Astrocyte (in vitro differentiated cells and primary cell): ENCODE results near the gene CHML. TPM values are rescaled to one million over a fixed set of nuclear protein-coding genes. Genes with fewer than 3 reads are reported as not detected.
"Not testable (repeated sequence)": the region's sequence is repeated elsewhere in the genome, so short reads cannot be mapped to it uniquely, and the experiment has no call there.

ENCODE experiments used
- DNase-seq: peaks from one replicate; pipeline ENCODE4 v3.0.0-alpha.2; 2010; ENCODE audit warnings: low read depth
- FAIRE-seq: peaks from 2 replicates; lab custom pipeline; 2011; peaks lifted over from hg19 to GRCh38; lab: Jason Lieb, UNC
- H2AFZ ChIP-seq: 2 replicates; pipeline ENCODE4 v1.6.0; 2012; ENCODE audit warnings: low read depth, low read length, inconsistent platforms
- H3K27ac ChIP-seq: 2 replicates; pipeline ENCODE4 v1.5.1; 2011; ENCODE audit warnings: low read depth, low read length, inconsistent platforms
- H3K27me3 ChIP-seq: 2 replicates; pipeline ENCODE4 v1.6.0; 2011; ENCODE audit warnings: low read length, inconsistent platforms; ENCODE audit not compliant: insufficient read depth
- H3K36me3 ChIP-seq: 2 replicates; pipeline ENCODE4 v1.5.1; 2011; ENCODE audit warnings: low read length, inconsistent platforms; ENCODE audit not compliant: insufficient read depth
- H3K4me1 ChIP-seq: 2 replicates; pipeline ENCODE4 v1.5.1; 2011; ENCODE audit warnings: low read length, inconsistent platforms; ENCODE audit not compliant: insufficient read depth
- H3K4me2 ChIP-seq: 2 replicates; pipeline ENCODE4 v1.6.0; 2012; ENCODE audit warnings: low read length, inconsistent platforms
- H3K4me3 ChIP-seq: 2 replicates; pipeline ENCODE4 v1.5.1; 2011; ENCODE audit warnings: low read depth, mild to moderate bottlenecking, low read length, inconsistent platforms; ENCODE audit not compliant: insufficient read depth
- H3K79me2 ChIP-seq: 2 replicates; pipeline ENCODE4 v1.6.0; 2012; ENCODE audit warnings: mild to moderate bottlenecking, low read length, inconsistent platforms; ENCODE audit not compliant: insufficient read depth
- H3K9ac ChIP-seq: 2 replicates; pipeline ENCODE4 v1.6.0; 2012; ENCODE audit warnings: mild to moderate bottlenecking, low read length, inconsistent platforms
- H3K9me3 ChIP-seq: 2 replicates; pipeline ENCODE4 v1.5.1; 2012; ENCODE audit warnings: low read depth, mild to moderate bottlenecking, low read length, inconsistent platforms; ENCODE audit not compliant: insufficient read depth
- H4K20me1 ChIP-seq: 2 replicates; pipeline ENCODE4 v1.6.0; 2012; ENCODE audit warnings: low read length, inconsistent platforms; ENCODE audit not compliant: insufficient read depth
- H3K27ac Mint-ChIP-seq: one replicate; pipeline ENCODE4 v1.8.0; 2021; ENCODE audit warnings: mild to moderate bottlenecking, mixed read lengths; ENCODE audit not compliant: unreplicated experiment
- H3K27me3 Mint-ChIP-seq: one replicate; pipeline ENCODE4 v1.8.0; 2021; ENCODE audit warnings: low read depth, mixed read lengths; ENCODE audit not compliant: unreplicated experiment
- H3K36me3 Mint-ChIP-seq: one replicate; pipeline ENCODE4 v1.8.0; 2021; ENCODE audit warnings: low read depth, mixed read lengths; ENCODE audit not compliant: unreplicated experiment
- H3K4me1 Mint-ChIP-seq: one replicate; pipeline ENCODE4 v1.8.0; 2021; ENCODE audit warnings: low read depth, mixed read lengths; ENCODE audit not compliant: unreplicated experiment
- H3K4me3 Mint-ChIP-seq: one replicate; pipeline ENCODE4 v1.8.0; 2021; ENCODE audit warnings: mild to moderate bottlenecking, moderate library complexity, mixed read lengths; ENCODE audit not compliant: unreplicated experiment
- H3K9me3 Mint-ChIP-seq: one replicate; pipeline ENCODE4 v1.8.0; 2021; ENCODE audit warnings: mild to moderate bottlenecking, mixed read lengths; ENCODE audit not compliant: unreplicated experiment
- CTCF ChIP-seq: IDR thresholded peaks from 2 replicates; pipeline ENCODE4 v1.5.1; 2011; ENCODE audit warnings: low read depth, mild to moderate bottlenecking, inconsistent platforms, low read length, moderate library complexity; ENCODE audit not compliant: insufficient read depth
- EZH2 ChIP-seq: IDR thresholded peaks from 2 replicates; pipeline ENCODE4 v1.6.1; 2012; ENCODE audit warnings: mild to moderate bottlenecking, low read length, inconsistent platforms; ENCODE audit not compliant: insufficient read depth
- total RNA-seq: library from RNA; stranded (reverse); gene quantifications from 2 replicates; pipeline ENCODE4 v1.2.1, GENCODE V29; 2021

The CHML gene
- total RNA-seq, 1 donor from 2014 or later, result 22.6 TPM

- Mint-ChIP-seq H3K9me3 (no peaks in the 10 kb centered on the region), H3K36me3 (no peaks in the 10 kb centered on the region), H3K4me1 (peaks cover 7% of the 10 kb centered on the region), H3K27ac (no peak overlapping the region), H3K27me3 (no peaks in the 10 kb centered on the region), H3K4me3 (no peak overlapping the region)
- Histone ChIP-seq H3K27me3 (no peaks in the 10 kb centered on the region), H4K20me1 (no peaks in the 10 kb centered on the region), H3K4me2 (no peak overlapping the region), H3K4me1 (no peaks in the 10 kb centered on the region), H3K4me3 (no peak overlapping the region), H3K9ac (no peak overlapping the region), H3K27ac (no peak overlapping the region), H3K79me2 (no peaks in the 10 kb centered on the region), H3K36me3 (no peaks in the 10 kb centered on the region), H2AFZ (no peak overlapping the region), H3K9me3 (no peaks in the 10 kb centered on the region)
- TF ChIP-seq EZH2, result no peak
- FAIRE-seq, result no peak
- DNase-seq, result no peak
These were observed 43.9 kb upstream of the CHML start for GRCh38 chr1:241684108-241684507.

DNA sequence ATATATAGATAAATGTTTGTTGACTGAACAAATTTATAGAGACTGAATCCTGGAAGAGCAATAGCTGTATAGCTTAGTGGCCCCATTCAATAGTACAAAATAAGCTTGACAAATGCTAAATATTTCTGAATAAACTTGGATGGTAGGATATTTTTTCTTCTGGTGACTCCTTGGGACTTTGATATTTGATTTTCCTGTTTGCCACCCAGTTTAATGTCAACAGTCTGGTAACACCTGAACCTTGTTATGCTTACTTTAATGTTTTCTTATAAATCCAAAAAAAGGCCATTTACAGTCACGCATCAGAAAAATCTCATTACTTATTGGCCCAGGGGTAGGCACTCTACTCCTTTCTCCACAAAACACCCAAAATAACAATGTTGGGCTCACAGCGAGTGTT, 42.8 kb upstream of the CHML start:
- Histone ChIP-seq H3K27ac (no peak overlapping the region), H3K4me1 (no peaks in the 10 kb centered on the region), H3K4me3 (no peak overlapping the region), H3K36me3 (no peaks in the 10 kb centered on the region), H3K27me3 (no peaks in the 10 kb centered on the region), H3K79me2 (no peaks in the 10 kb centered on the region), H2AFZ (no peak overlapping the region), H3K9me3 (no peaks in the 10 kb centered on the region), H4K20me1 (no peaks in the 10 kb centered on the region), H3K4me2 (no peak overlapping the region), H3K9ac (no peak overlapping the region)
- no peak overlapping the region for H3K4me3 Mint-ChIP-seq
- H3K27me3 Mint-ChIP-seq, result no peaks in the 10 kb centered on the region
- FAIRE-seq (no peak), DNase-seq (no peak)
- no peaks in the 10 kb centered on the region for H3K9me3 Mint-ChIP-seq
- H3K4me1 Mint-ChIP-seq, result no peaks in the 10 kb centered on the region
- H3K27ac Mint-ChIP-seq, result no peak overlapping the region
- no peaks in the 10 kb centered on the region for H3K36me3 Mint-ChIP-seq
- TF ChIP-seq CTCF, result no peak

GRCh38 chr1:241681861-241682448, 41.8 kb upstream of the CHML start:
- H3K4me2 ChIP-seq, FAIRE-seq, H3K79me2 ChIP-seq, H3K9me3 Mint-ChIP-seq, H3K9ac ChIP-seq, H3K36me3 Mint-ChIP-seq, H3K9me3 ChIP-seq, H3K27ac Mint-ChIP-seq, H3K4me3 Mint-ChIP-seq, H3K4me1 ChIP-seq, H3K36me3 ChIP-seq, H3K27me3 ChIP-seq, DNase-seq, H3K27me3 Mint-ChIP-seq, H3K27ac ChIP-seq, H4K20me1 ChIP-seq, H3K4me3 ChIP-seq, H3K4me1 Mint-ChIP-seq, H2AFZ ChIP-seq: not testable (repeated sequence)
